GM12878 (cell line): ENCODE results near the gene GCLM. TPM values are rescaled to one million over a fixed set of nuclear protein-coding genes. Genes with fewer than 3 reads are reported as not detected.
A peak's percentile ranks its signal among the peaks of the same experiment; 100 is the strongest.

Experiments
- ATAC-seq: fragments of 200-7000 bp; cut with Tn5 transposase; 3 replicates; pipeline ENCODE4 v1.9.1; 2020; ENCODE audit warnings: mild to moderate bottlenecking, moderate library complexity
- BruUV-seq: library from RNA; stranded (reverse); fragments of 400-500 nt; replicated peaks from 2 replicates; lab custom pipeline; 2021; lab: Mats Ljungman, UMichigan
- CTCF ChIA-PET: fragments of 300-600 bp; sonication (Branson Sonifier 250); formaldehyde crosslinking; extraction: SDS; loops from one replicate; lab custom pipeline; 2021; ENCODE audit warnings: inconsistent platforms; lab: Yijun Ruan, JAX
- POLR2A ChIA-PET: fragments of 350-600 bp; formaldehyde crosslinking; extraction: SDS; loops from one replicate; lab custom pipeline; 2021; ENCODE audit warnings: inconsistent platforms; lab: Charles Lee
- RAD21 ChIA-PET: fragments of 300-600 bp; sonication (Branson Sonifier 250); formaldehyde crosslinking; loops from one replicate; lab custom pipeline; 2023; ENCODE audit warnings: antibody characterized with exemption; ENCODE audit not compliant: unreplicated experiment; lab: Charles Lee
- SMC1A ChIA-PET: fragments of 300-600 bp; sonication (Branson Sonifier 250); formaldehyde crosslinking; loops from one replicate; lab custom pipeline; 2023; ENCODE audit not compliant: unreplicated experiment, uncharacterized antibody; lab: Charles Lee
- DNase-seq: peaks from one replicate; pipeline ENCODE4 v3.0.0-alpha.2; 2011; ENCODE audit warnings: low read depth, low spot score
- FAIRE-seq: peaks from 3 replicates; lab custom pipeline; 2011; peaks lifted over from hg19 to GRCh38; lab: Jason Lieb, UNC
- H2AFZ ChIP-seq: 2 replicates; pipeline ENCODE4 v1.6.0; 2011; ENCODE audit warnings: low read depth, low read length, control low read depth; ENCODE audit not compliant: control insufficient read depth
- H3K27ac ChIP-seq: 2 replicates; pipeline ENCODE4 v1.5.1; 2011; ENCODE audit warnings: control low read depth; ENCODE audit not compliant: control insufficient read depth, insufficient read depth
- H3K27me3 ChIP-seq, 2 experiments: replicated peaks in 1 of 2; 2 replicates each; pipeline versions ENCODE4 v1.6.0 to v1.6.1; 2011; ENCODE audit warnings: low read length in 1 of 2; ENCODE audit not compliant: control insufficient read depth in 2 of 2, insufficient read depth in 2 of 2
- H3K36me3 ChIP-seq, 2 experiments: 2 replicates each; pipeline ENCODE4 v1.5.1; 2011; ENCODE audit warnings: low read length in 1 of 2; ENCODE audit not compliant: control insufficient read depth in 2 of 2, insufficient read depth in 2 of 2
- H3K4me1 ChIP-seq: 2 replicates; pipeline ENCODE4 v1.6.1; 2011; ENCODE audit warnings: mild to moderate bottlenecking, low read length, moderate library complexity, mixed read lengths; ENCODE audit not compliant: control insufficient read depth, insufficient read depth
- H3K4me2 ChIP-seq: 2 replicates; pipeline ENCODE4 v1.6.0; 2011; ENCODE audit warnings: control low read depth; ENCODE audit not compliant: control insufficient read depth, insufficient read depth
- H3K4me3 ChIP-seq: fragments of 200-600 bp; sonication (generic); 2 replicates; pipeline ENCODE4 v1.5.1; 2016
- H3K79me2 ChIP-seq: 2 replicates; pipeline ENCODE4 v1.6.0; 2011; ENCODE audit warnings: low read length; ENCODE audit not compliant: control insufficient read depth, insufficient read depth
- H3K9ac ChIP-seq: 2 replicates; pipeline ENCODE4 v1.8.0; 2011; ENCODE audit warnings: low read length, control low read depth, mixed read lengths; ENCODE audit not compliant: control insufficient read depth, insufficient read depth
- H3K9me3 ChIP-seq: replicated peaks from 3 replicates; pipeline ENCODE4 v1.5.1; 2011; ENCODE audit warnings: mild to moderate bottlenecking, low read length; ENCODE audit not compliant: control insufficient read depth, insufficient read depth
- H4K20me1 ChIP-seq: 2 replicates; pipeline ENCODE4 v1.6.0; 2011; ENCODE audit not compliant: control insufficient read depth, insufficient read depth
- ATF7 ChIP-seq: fragments of 450-650 bp; IDR thresholded peaks from 2 replicates; pipeline ENCODE4 v1.6.1; 2016; ENCODE audit warnings: low read depth, mild to moderate bottlenecking
- CBFB ChIP-seq: IDR thresholded peaks from 2 replicates; pipeline ENCODE4 v1.6.1; 2016; ENCODE audit warnings: antibody characterized with exemption, low read depth
- CREB1 ChIP-seq: IDR thresholded peaks from 2 replicates; pipeline ENCODE4 v1.6.1; 2012; ENCODE audit warnings: low read depth, mild to moderate bottlenecking, inconsistent platforms
- CREM ChIP-seq: IDR thresholded peaks from 2 replicates; pipeline ENCODE4 v1.6.1; 2014; ENCODE audit warnings: antibody characterized with exemption, low read depth
- EED ChIP-seq: sonication (generic); IDR thresholded peaks from 2 replicates; pipeline ENCODE4 v1.6.1; 2016; ENCODE audit warnings: antibody characterized with exemption, low read depth
- JUND ChIP-seq: IDR thresholded peaks from 2 replicates; pipeline ENCODE4 v1.6.1; 2012; ENCODE audit warnings: low read depth, mild to moderate bottlenecking, low read length, improper control_type of control experiment, moderate library complexity
- KLF5 ChIP-seq: fragments of 450-650 bp; IDR thresholded peaks from 2 replicates; pipeline ENCODE4 v1.6.1; 2014; ENCODE audit warnings: mild to moderate bottlenecking; ENCODE audit not compliant: partially characterized antibody
- MEF2B ChIP-seq: fragments of 450-650 bp; IDR thresholded peaks from 2 replicates; pipeline ENCODE4 v1.6.1; 2018; ENCODE audit warnings: mild to moderate bottlenecking, moderate library complexity; ENCODE audit not compliant: partially characterized antibody, poor library complexity, severe bottlenecking
- NFIC ChIP-seq: IDR thresholded peaks from 2 replicates; pipeline ENCODE4 v1.6.1; 2012; ENCODE audit warnings: low read depth, mild to moderate bottlenecking, inconsistent platforms, low read length, moderate library complexity
- STAT3 ChIP-seq: IDR thresholded peaks from 2 replicates; pipeline ENCODE4 v1.6.1; 2011; ENCODE audit warnings: low read depth, low read length, improper control_type of control experiment
- TCF12 ChIP-seq: IDR thresholded peaks from 2 replicates; pipeline ENCODE4 v1.6.1; 2011; ENCODE audit warnings: low read depth, mild to moderate bottlenecking, low read length
- TCF3 ChIP-seq: IDR thresholded peaks from 2 replicates; pipeline ENCODE4 v1.6.1; 2012; ENCODE audit warnings: low read depth, mild to moderate bottlenecking, low read length, borderline replicate concordance; ENCODE audit not compliant: insufficient read depth
- WRNIP1 ChIP-seq: IDR thresholded peaks from 2 replicates; pipeline ENCODE4 v1.6.1; 2011; ENCODE audit warnings: low read depth, low read length, improper control_type of control experiment, borderline replicate concordance
- YY1 ChIP-seq: IDR thresholded peaks from 2 replicates; pipeline ENCODE4 v1.6.1; 2011; ENCODE audit warnings: low read depth, mild to moderate bottlenecking, low read length
- ZNF217 ChIP-seq: fragments of 450-650 bp; IDR thresholded peaks from 2 replicates; pipeline ENCODE4 v1.6.1; 2017; ENCODE audit warnings: antibody characterized with exemption, mild to moderate bottlenecking
- ZNF24 ChIP-seq: fragments of 450-650 bp; IDR thresholded peaks from 2 replicates; pipeline ENCODE4 v1.6.1; 2017; ENCODE audit warnings: antibody characterized with exemption, mild to moderate bottlenecking
- ZNF384 ChIP-seq: IDR thresholded peaks from 2 replicates; pipeline ENCODE4 v1.6.1; 2012; ENCODE audit warnings: low read depth, mild to moderate bottlenecking, low read length, improper control_type of control experiment, borderline replicate concordance
- WGBS: methylation state at CpG from one replicate; pipeline ENCODE4 v1.1.6; 2016; ENCODE audit warnings: low lambda C conversion rate; ENCODE audit not compliant: insufficient replicate concordance, insufficient coverage; ENCODE audit errors: missing lambda C conversion rate; 5-methylcytosine and 5-hydroxymethylcytosine counted together
- in situ Hi-C: fragments of 300-500 bp; cut with MboI; formaldehyde crosslinking; loops from 9 replicates; pipeline ENCODE4 v1.14.3; 2018; ENCODE audit warnings: mixed read lengths
- intact Hi-C: fragments of 100-400 bp; cut with micrococcal nuclease; formaldehyde crosslinking; loops from one replicate; pipeline ENCODE4 v1.14.2; 2022; ENCODE audit not compliant: unreplicated experiment
- polyA plus RNA-seq, 11 experiments: library from polyadenylated mRNA; depleted of rRNA in 4 of 11; unstranded in 6 of 11; stranded (reverse) in 5 of 11; fragments of >200 nt; fragmentation: Nextera tagmentation in 4 of 11; fragmentation: Illumina TruSeq in 1 of 11; extraction: Ambion mirVana in 4 of 11; extraction: Trizol in 1 of 11; gene quantifications; 1 replicate in 1 of 11; 2 replicates in 10 of 11; pipeline versions ENCODE4 v1.2.1 to v1.2.3, GENCODE V29; 2011 to 2016; ENCODE audit warnings: inconsistent platforms in 2 of 11, missing spikeins in 2 of 11, low read depth in 1 of 11
- total RNA-seq, 4 experiments: library from RNA; depleted of rRNA in 3 of 4; stranded (reverse); fragments of >200 nt in 3 of 4; fragmentation: Illumina TruSeq in 1 of 4; extraction: Trizol in 1 of 4; gene quantifications; 2 replicates each; pipeline versions ENCODE4 v1.2.1 to v1.2.3, GENCODE V29; 2013 to 2021
- TF ChIP-seq, protein P1 (sequence below): IDR thresholded peaks from 2 replicates; pipeline ENCODE4 v1.6.1; 2012; ENCODE audit warnings: low read depth, low read length, improper control_type of control experiment
- TF ChIP-seq, protein P2 (sequence below): fragments of 450-650 bp; IDR thresholded peaks from 2 replicates; pipeline ENCODE4 v1.6.1; 2017; ENCODE audit warnings: mild to moderate bottlenecking, low read depth, inconsistent platforms; ENCODE audit not compliant: poor library complexity, severe bottlenecking

Gene GCLM
- total and polyA plus RNA-seq, 10 of the 15 experiments (the other 5 are each of a cell fraction or from before 2014, with no cell fraction given) = 2.6 to 17.3 (median 6.9) TPM

DNA sequence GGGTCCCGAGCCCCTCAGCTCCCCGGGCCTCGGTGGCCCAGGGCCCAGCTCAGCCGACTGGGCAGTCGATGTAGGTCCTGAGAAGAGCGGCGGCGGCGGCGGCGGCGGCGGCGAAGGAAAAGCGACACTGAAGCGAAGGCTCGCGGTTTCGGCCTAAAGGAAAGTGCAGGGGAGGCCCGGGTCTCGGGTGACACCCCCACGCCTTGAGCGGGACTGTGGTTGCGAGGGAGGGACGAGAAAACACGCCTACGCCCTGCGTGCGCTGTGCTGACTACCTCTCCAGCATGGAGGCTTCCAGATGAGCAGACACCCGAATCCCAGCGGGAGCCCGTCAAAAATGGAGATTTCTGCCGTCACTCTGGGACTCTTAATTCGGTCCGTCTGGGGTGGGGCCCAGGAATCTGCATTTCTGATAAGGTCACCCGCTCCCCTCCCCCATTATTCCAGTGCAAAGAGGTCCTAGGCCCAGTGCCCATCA, 61.4 kb downstream of the GCLM start:
- peak; percentile 40 for ATAC-seq
- peak overlapping the region; percentile 73 for H3K4me2 ChIP-seq
- intact Hi-C loops = loop anchor here (2.0 to 5.0 kb wide), 4 partner anchors 31 to 669 kb away; partner anchors contain the start of genes DNTTIP2, DR1 and GCLM
- ChIA-PET CTCF (interaction anchor here (0.7 to 5.0 kb wide), 4 partner anchors 33 to 219 kb away, joined by 3 to 28 read pairs (median 4); no protein-coding TSS in a partner anchor), RAD21 (interaction anchor here (0.7 to 2.7 kb wide), 3 partner anchors 218 to 896 kb away, joined by 3 to 10 read pairs (median 3); no protein-coding TSS in a partner anchor), POLR2A (interaction anchor here (0.6 kb wide), 1 partner anchor 38 kb away, joined by 3 read pairs; no protein-coding TSS in a partner anchor), SMC1A (interaction anchor here (0.6 to 4.7 kb wide), 3 partner anchors 34 to 402 kb away, joined by 3 to 26 read pairs (median 3); no protein-coding TSS in a partner anchor)
- peak overlapping the region; percentile 72 for H2AFZ ChIP-seq
- H3K9me3 ChIP-seq = no peaks in the 10 kb centered on the region; the same call in 1 of the 3 replicates
- H3K79me2 ChIP-seq = no peaks in the 10 kb centered on the region
- no peaks in the 10 kb centered on the region for H3K27me3 ChIP-seq
- no peak for FAIRE-seq
- H3K4me3 ChIP-seq = peak overlapping the region; percentile 84
- under 1% methylated on average over 27 of the region's 36 CpGs for WGBS
- H3K9ac ChIP-seq = peak overlapping the region; percentile 45; the same call in 1 of the 2 replicates
- H3K27ac ChIP-seq = no peak overlapping the region
- in situ Hi-C loops = loop anchor here (10.0 to 25.0 kb wide), 2 partner anchors 411 to 543 kb away; partner anchors contain the start of gene FNBP1L
- DNase-seq = no peak
- H4K20me1 ChIP-seq = no peaks in the 10 kb centered on the region
- peaks cover 6% of the 10 kb centered on the region for H3K4me1 ChIP-seq
- BruUV-seq = no TSS peak
- no peaks in the 10 kb centered on the region for H3K36me3 ChIP-seq
- TF ChIP-seq TCF3 (no peak), YY1 (peak; percentile 66), EED (peak; percentile 51; the same call in 1 of the 2 replicates), CBFB (no peak), JUND (no peak), TCF12 (0 out of 2 replicates have a peak, but pooled peaks have one; percentile 19), CREM (0 out of 2 replicates have a peak, but pooled peaks have one; percentile 17), ZNF24 (no peak), STAT3 (no peak), WRNIP1 (no peak), ATF7 (peak; percentile 25; the same call in 1 of the 2 replicates), NFIC (0 out of 2 replicates have a peak, but pooled peaks have one; percentile 23), MEF2B (peak; percentile 4), ZNF384 (no peak), CREB1 (no peak), KLF5 (no peak), ZNF217 (peak; percentile 24; the same call in 1 of the 2 replicates)
- TF ChIP-seq, protein P1, sequence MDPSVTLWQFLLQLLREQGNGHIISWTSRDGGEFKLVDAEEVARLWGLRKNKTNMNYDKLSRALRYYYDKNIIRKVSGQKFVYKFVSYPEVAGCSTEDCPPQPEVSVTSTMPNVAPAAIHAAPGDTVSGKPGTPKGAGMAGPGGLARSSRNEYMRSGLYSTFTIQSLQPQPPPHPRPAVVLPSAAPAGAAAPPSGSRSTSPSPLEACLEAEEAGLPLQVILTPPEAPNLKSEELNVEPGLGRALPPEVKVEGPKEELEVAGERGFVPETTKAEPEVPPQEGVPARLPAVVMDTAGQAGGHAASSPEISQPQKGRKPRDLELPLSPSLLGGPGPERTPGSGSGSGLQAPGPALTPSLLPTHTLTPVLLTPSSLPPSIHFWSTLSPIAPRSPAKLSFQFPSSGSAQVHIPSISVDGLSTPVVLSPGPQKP = 0 out of 2 replicates have a peak, but pooled peaks have one; percentile 7
- TF ChIP-seq, protein P2, sequence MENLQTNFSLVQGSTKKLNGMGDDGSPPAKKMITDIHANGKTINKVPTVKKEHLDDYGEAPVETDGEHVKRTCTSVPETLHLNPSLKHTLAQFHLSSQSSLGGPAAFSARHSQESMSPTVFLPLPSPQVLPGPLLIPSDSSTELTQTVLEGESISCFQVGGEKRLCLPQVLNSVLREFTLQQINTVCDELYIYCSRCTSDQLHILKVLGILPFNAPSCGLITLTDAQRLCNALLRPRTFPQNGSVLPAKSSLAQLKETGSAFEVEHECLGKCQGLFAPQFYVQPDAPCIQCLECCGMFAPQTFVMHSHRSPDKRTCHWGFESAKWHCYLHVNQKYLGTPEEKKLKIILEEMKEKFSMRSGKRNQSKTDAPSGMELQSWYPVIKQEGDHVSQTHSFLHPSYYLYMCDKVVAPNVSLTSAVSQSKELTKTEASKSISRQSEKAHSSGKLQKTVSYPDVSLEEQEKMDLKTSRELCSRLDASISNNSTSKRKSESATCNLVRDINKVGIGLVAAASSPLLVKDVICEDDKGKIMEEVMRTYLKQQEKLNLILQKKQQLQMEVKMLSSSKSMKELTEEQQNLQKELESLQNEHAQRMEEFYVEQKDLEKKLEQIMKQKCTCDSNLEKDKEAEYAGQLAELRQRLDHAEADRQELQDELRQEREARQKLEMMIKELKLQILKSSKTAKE = peak; percentile 13
